Effector memory CD8-positive, alpha-beta T cell (primary cell): ENCODE measurements around the gene ZNF586.
A peak's percentile ranks its signal among the peaks of the same experiment; 100 is the strongest.
"Not testable (repeated sequence)": the region's sequence is repeated elsewhere in the genome, so short reads cannot be mapped to it uniquely, and the experiment has no call there.

ENCODE experiments used
- ATAC-seq: fragments of 150-1000 bp; cut with Tn5 transposase; replicated peaks from 2 replicates; pipeline ENCODE4 v1.10.0; 2021; ENCODE audit warnings: mild to moderate bottlenecking, moderate library complexity
- DNase-seq, 3 experiments: peaks; one replicate each; pipeline ENCODE4 v3.0.0; 2021
- H3K27ac Mint-ChIP-seq, 2 donors: one replicate each; pipeline ENCODE4 v1.8.0; 2022; ENCODE audit warnings: mild to moderate bottlenecking in 2 of 2, mixed read lengths in 2 of 2, moderate library complexity in 2 of 2
- H3K27me3 Mint-ChIP-seq, 2 donors: one replicate each; pipeline ENCODE4 v1.8.0; 2022; ENCODE audit warnings: mixed read lengths in 2 of 2
- H3K36me3 Mint-ChIP-seq: one replicate; pipeline ENCODE4 v1.8.0; 2022; ENCODE audit warnings: mild to moderate bottlenecking, moderate library complexity, mixed read lengths; ENCODE audit not compliant: insufficient read depth
- H3K4me1 Mint-ChIP-seq, 2 donors: one replicate each; pipeline ENCODE4 v1.8.0; 2022; ENCODE audit warnings: low read depth in 2 of 2, mixed read lengths in 2 of 2
- H3K4me3 Mint-ChIP-seq, 2 donors: one replicate each; pipeline ENCODE4 v1.8.0; 2022; ENCODE audit warnings: mild to moderate bottlenecking in 2 of 2, mixed read lengths in 2 of 2, moderate library complexity in 2 of 2
- H3K9me3 Mint-ChIP-seq, 2 donors: one replicate each; pipeline ENCODE4 v1.8.0; 2022; ENCODE audit warnings: mixed read lengths in 2 of 2
- total RNA-seq, 9 experiments: gene quantifications; one replicate each; lab custom pipeline; 2026; lab: John Stamatoyannopoulos, UW

Gene ZNF586
- total RNA-seq: 32.3 to 75.2 (median 48.4) reads per million in 9 experiments

- H3K9me3 Mint-ChIP-seq: peaks cover 9 to 12% of the 10 kb centered on the region in 2 donors
- H3K27ac Mint-ChIP-seq: peak within 1 kb of the TSS; percentile 91
- peaks cover 39% of the 10 kb centered on the region for H3K36me3 Mint-ChIP-seq
- peak within 1 kb of the TSS; percentile 85 to 87 for H3K4me3 Mint-ChIP-seq
- peaks cover 20 to 22% of the 10 kb centered on the region in 2 donors for H3K4me1 Mint-ChIP-seq
- H3K27me3 Mint-ChIP-seq: no peaks in the 10 kb centered on the region
- ATAC-seq: peak; percentile 99
- peak; percentile 80 to 81 (median 80) for DNase-seq
These were observed at the start of gene ZNF586 for GRCh38 chr19:57769345-57770131. Gene ZNF586, plus strand, starts transcription at chr19:57769676. Its CDS starts 167 bp downstream, at chr19:57769843.

- Mint-ChIP-seq H3K4me3 (no peak overlapping the region), H3K27me3 (no peaks in the 10 kb centered on the region), H3K27ac (no peak overlapping the region), H3K9me3 (peaks cover 12 to 16% of the 10 kb centered on the region in 2 donors), H3K4me1 (peaks cover 3 to 13% of the 10 kb centered on the region in 2 donors), H3K36me3 (peaks cover 27% of the 10 kb centered on the region)
- ATAC-seq (no peak), DNase-seq (no peak)
These were observed 49.5 kb upstream of the ZNF586 start for GRCh38 chr19:57719901-57720519.

DNA sequence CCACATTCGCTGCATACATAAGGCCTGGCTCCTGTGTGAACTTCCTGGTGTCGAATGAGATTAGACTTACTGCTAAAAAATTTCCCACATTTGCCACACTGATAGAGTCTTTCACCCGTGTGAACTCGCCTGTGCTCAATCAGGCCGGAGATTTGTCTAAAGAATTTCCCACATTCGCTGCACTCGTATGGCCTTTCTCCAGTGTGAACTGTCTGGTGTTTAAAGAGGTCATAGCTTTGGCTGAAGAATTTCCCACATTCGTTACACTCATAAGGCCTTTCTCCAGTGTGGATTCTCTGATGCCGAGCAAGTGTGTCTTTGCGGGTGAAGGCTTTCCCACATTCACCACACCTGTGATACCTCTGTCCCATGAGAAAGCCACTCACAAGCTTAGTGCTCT lies 48.6 kb upstream of the ZNF586 start:
- DNase-seq (no peak), ATAC-seq (no peak)
- Mint-ChIP-seq H3K4me1 (peaks cover 5 to 13% of the 10 kb centered on the region in 2 donors), H3K27ac (no peak overlapping the region), H3K4me3 (no peak overlapping the region), H3K9me3 (peaks cover 10 to 16% of the 10 kb centered on the region in 2 donors), H3K36me3 (peaks cover 27% of the 10 kb centered on the region), H3K27me3 (no peaks in the 10 kb centered on the region)

DNA sequence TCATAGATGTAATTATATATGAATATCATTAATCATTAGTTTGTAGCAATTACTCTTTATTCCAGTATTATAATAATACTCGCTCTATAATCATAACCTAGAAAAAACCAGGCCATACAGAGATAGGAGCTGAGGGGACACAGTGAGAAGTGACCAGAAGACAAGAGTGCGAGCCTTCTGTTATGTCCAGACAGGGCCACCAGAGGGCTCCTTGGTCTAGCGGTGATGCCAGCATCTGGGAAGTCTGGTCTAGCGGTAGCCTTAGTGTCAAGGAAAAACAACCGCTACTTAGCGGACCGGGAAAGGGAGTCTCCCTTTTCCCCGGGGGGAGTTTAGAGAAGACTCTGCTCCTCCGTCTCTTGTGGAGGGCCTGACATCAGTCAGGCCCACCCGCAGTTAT lies 31.2 kb upstream of the ZNF586 start:
- not testable (repeated sequence) for ATAC-seq, H3K27ac Mint-ChIP-seq, H3K9me3 Mint-ChIP-seq, H3K4me1 Mint-ChIP-seq, H3K36me3 Mint-ChIP-seq, H3K4me3 Mint-ChIP-seq
- DNase-seq: peak in 1 of 3 experiments; percentile 7
- peaks cover 7 to 24% of the 10 kb centered on the region in 2 donors for H3K27me3 Mint-ChIP-seq

- H3K4me1 Mint-ChIP-seq, H3K4me3 Mint-ChIP-seq, H3K9me3 Mint-ChIP-seq, H3K36me3 Mint-ChIP-seq, ATAC-seq, DNase-seq: not testable (repeated sequence)
- H3K27me3 Mint-ChIP-seq: peaks cover 7 to 24% of the 10 kb centered on the region in 2 donors
- H3K27ac Mint-ChIP-seq: peak overlapping the region in 1 of 2 donors; percentile 42
These were observed 30.7 kb upstream of the ZNF586 start for GRCh38 chr19:57738770-57739169.

- peaks cover 18 to 30% of the 10 kb centered on the region in 2 donors for H3K4me1 Mint-ChIP-seq
- H3K36me3 Mint-ChIP-seq: peaks cover 37% of the 10 kb centered on the region
- DNase-seq: peak; percentile 74 to 78 (median 75)
- H3K4me3 Mint-ChIP-seq: peak within 1 kb of the TSS; percentile 100
- H3K27ac Mint-ChIP-seq: peak within 1 kb of the TSS; percentile 98 to 99
- ATAC-seq: peak; percentile 99
- H3K9me3 Mint-ChIP-seq: peaks cover 5 to 17% of the 10 kb centered on the region in 2 donors
- H3K27me3 Mint-ChIP-seq: no peaks in the 10 kb centered on the region
These were observed 22.6 kb upstream of the ZNF586 start, which contains the start of gene ZNF776 for GRCh38 chr19:57746580-57747471. Gene ZNF776, plus strand, starts transcription at chr19:57746815. Its CDS starts 244 bp downstream, at chr19:57747059.

GRCh38 chr19:57747472-57747807 lies 22.0 kb upstream of the ZNF586 start:
- ATAC-seq (no peak), DNase-seq (no peak)
- peak overlapping the region; percentile 98 to 99 for H3K27ac Mint-ChIP-seq
- H3K9me3 Mint-ChIP-seq: peaks cover 7 to 23% of the 10 kb centered on the region in 2 donors
- H3K4me3 Mint-ChIP-seq: peak overlapping the region; percentile 100
- H3K4me1 Mint-ChIP-seq: peaks cover 21 to 30% of the 10 kb centered on the region in 2 donors
- H3K27me3 Mint-ChIP-seq: no peaks in the 10 kb centered on the region
- H3K36me3 Mint-ChIP-seq: peaks cover 43% of the 10 kb centered on the region

DNA sequence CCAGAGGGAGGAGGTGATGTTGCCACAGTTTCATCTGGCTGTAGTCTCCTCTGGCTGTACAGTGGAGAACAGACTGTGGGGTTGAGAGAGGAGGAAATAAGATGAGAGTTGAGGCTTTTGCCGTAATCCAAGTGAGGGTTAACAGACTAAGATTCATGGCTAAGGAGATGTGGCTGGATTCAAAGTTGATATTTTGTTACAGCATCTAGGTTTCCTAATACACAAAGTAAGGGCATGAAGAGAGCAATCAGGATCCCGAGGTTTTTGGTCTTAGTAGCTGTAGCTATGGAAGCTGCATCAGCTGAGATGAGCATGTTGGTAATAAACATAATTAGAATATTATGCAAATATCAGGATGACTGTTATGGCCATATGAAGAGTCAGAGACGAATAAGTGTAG lies 21.4 kb upstream of the ZNF586 start:
- peaks cover 7 to 28% of the 10 kb centered on the region in 2 donors for H3K9me3 Mint-ChIP-seq
- H3K4me1 Mint-ChIP-seq: peaks cover 22 to 30% of the 10 kb centered on the region in 2 donors
- no peak for DNase-seq
- peak overlapping the region; percentile 100 for H3K4me3 Mint-ChIP-seq
- peaks cover 49% of the 10 kb centered on the region for H3K36me3 Mint-ChIP-seq
- no peaks in the 10 kb centered on the region for H3K27me3 Mint-ChIP-seq
- no peak for ATAC-seq
- H3K27ac Mint-ChIP-seq: peak overlapping the region in 1 of 2 donors; percentile 99

DNA sequence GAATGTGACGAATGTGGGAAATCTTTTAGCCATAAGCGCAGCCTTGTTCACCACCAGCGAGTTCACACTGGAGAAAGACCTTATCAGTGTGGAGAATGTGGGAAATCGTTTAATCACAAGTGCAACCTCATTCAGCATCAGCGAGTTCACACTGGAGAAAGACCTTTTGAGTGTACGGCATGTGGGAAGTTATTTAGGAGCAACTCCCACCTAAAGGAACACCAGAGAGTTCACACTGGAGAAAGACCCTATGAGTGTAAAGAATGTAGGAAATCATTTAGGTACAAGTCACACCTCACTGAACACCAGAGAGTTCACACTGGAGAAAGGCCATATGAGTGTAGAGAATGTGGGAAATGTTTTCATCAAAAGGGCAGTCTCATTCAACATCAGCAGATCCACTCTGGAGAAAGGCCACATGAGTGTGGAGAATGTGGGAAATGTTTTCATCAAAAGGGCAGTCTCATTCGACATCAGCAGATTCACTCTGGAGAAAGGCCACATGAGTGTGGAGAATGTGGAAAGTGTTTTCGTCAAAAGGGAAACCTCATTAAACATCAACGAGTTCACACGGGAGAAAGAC lies 15.3 kb upstream of the ZNF586 start:
- ATAC-seq: no peak
- peaks cover 36% of the 10 kb centered on the region for H3K36me3 Mint-ChIP-seq
- peaks cover 4 to 10% of the 10 kb centered on the region in 2 donors for H3K4me1 Mint-ChIP-seq
- DNase-seq: no peak
- no peaks in the 10 kb centered on the region for H3K27me3 Mint-ChIP-seq
- H3K4me3 Mint-ChIP-seq: no peak overlapping the region
- H3K27ac Mint-ChIP-seq: no peak overlapping the region
- peaks cover 9 to 18% of the 10 kb centered on the region in 2 donors for H3K9me3 Mint-ChIP-seq

DNA sequence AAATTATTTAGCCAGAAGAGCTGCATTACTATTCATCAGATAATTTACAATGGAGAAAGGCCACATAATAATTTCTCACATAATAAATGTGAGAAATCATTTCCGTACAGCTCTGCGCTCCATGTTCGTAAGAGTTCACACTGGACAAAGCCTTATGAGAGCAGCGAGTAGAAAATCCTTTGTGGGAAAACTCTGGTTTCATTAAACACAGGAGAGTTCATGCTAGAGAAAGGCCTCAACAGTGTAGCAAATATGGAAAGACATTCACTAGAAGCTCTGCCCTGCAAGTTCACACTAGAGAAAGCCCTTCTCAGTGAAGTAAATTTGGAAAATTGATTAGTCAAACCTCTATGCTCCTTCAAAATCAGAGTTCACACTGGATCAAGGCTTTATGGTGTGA lies 14.4 kb upstream of the ZNF586 start:
- Mint-ChIP-seq H3K27me3 (no peaks in the 10 kb centered on the region), H3K9me3 (peaks cover 9 to 18% of the 10 kb centered on the region in 2 donors), H3K36me3 (peaks cover 35% of the 10 kb centered on the region), H3K4me1 (peaks cover 4 to 5% of the 10 kb centered on the region in 2 donors), H3K4me3 (no peak overlapping the region), H3K27ac (no peak overlapping the region)
- DNase-seq (no peak), ATAC-seq (no peak)

- H3K9me3 Mint-ChIP-seq: peaks cover 5 to 7% of the 10 kb centered on the region in 2 donors
- no peaks in the 10 kb centered on the region for H3K27me3 Mint-ChIP-seq
- ATAC-seq (no peak), DNase-seq (no peak)
- H3K27ac Mint-ChIP-seq: no peak overlapping the region
- H3K4me3 Mint-ChIP-seq: no peak overlapping the region
- H3K4me1 Mint-ChIP-seq: no peaks in the 10 kb centered on the region
- peaks cover 11% of the 10 kb centered on the region for H3K36me3 Mint-ChIP-seq
These were observed 11.5 kb upstream of the ZNF586 start for GRCh38 chr19:57757941-57758340.

- Mint-ChIP-seq H3K9me3 (peaks cover 5% of the 10 kb centered on the region in 2 donors), H3K36me3 (peaks cover 8% of the 10 kb centered on the region), H3K27ac (no peak overlapping the region), H3K4me3 (no peak overlapping the region), H3K4me1 (no peaks in the 10 kb centered on the region), H3K27me3 (no peaks in the 10 kb centered on the region)
- DNase-seq (no peak), ATAC-seq (no peak)
These were observed 10.4 kb upstream of the ZNF586 start for GRCh38 chr19:57759096-57759495.

DNA sequence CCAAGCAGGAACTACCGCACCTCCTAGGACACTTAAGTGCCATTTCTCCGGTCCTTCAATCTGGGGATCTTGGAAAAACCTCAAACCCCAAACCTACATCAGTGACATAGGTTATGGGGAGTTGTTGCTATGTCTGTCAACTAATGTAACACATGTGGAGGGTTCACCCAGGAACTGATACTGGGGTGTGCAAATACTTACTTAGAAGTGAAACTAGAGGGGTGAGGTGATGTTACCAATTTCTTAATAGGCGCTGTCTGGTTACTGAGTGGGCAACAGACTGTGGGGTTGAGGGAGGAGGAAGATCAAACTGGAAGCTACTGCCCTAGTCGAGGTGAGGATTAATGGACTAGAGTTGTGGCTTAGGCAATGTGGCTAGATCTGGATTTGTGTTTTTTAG lies 1.9 kb downstream of the ZNF586 start:
- no peak overlapping the region for H3K27ac Mint-ChIP-seq
- H3K4me1 Mint-ChIP-seq: peaks cover 22 to 27% of the 10 kb centered on the region in 2 donors

More for the DNA sequence above, 1.9 kb downstream of the ZNF586 start:
- H3K9me3 Mint-ChIP-seq: peaks cover 14 to 20% of the 10 kb centered on the region in 2 donors
- DNase-seq: no peak
- peak overlapping the region; percentile 33 to 85 for H3K4me3 Mint-ChIP-seq
- H3K27me3 Mint-ChIP-seq: no peaks in the 10 kb centered on the region
- H3K36me3 Mint-ChIP-seq: peaks cover 54% of the 10 kb centered on the region
- ATAC-seq: no peak
